ENCODE results near the gene GINS2. TPM values are rescaled to one million over a fixed set of nuclear protein-coding genes. Genes with fewer than 3 reads are reported as not detected.

The GINS2 gene
- total and polyA plus RNA-seq, 8 donors = 0.37 to 1.9 (median 0.79) TPM

Other genes with a start within 250 kb of the GINS2 start
- gene GSE1, start 75.6 kb downstream of the GINS2 start, total RNA-seq = 10 to 100 TPM; 32.0 to 50.3 (median 41.9) TPM
- gene GSE1, start 75.6 kb downstream of the GINS2 start, polyA plus RNA-seq = 10 to 100 TPM; 32.9 to 61.5 TPM
- under 1 TPM; 0.37 to 0.87 (median 0.61) TPM for gene C16orf74, start 62.1 kb upstream of the GINS2 start, total RNA-seq
- 1 to 10 TPM in 1 of 2 donors, under 1 TPM in 1; 0.84 to 1.3 TPM for gene C16orf74, start 62.1 kb upstream of the GINS2 start, polyA plus RNA-seq
- gene EMC8, start 110.6 kb upstream of the GINS2 start, total RNA-seq = 10 to 100 TPM in 3 of 6 donors, 1 to 10 TPM in 3; 6.8 to 13.6 (median 9.7) TPM
- gene EMC8, start 110.6 kb upstream of the GINS2 start, polyA plus RNA-seq = 10 to 100 TPM in 1 of 2 donors, 1 to 10 TPM in 1; 9.5 to 14.2 TPM
- 100 to 1,000 TPM; 198 to 270 (median 257) TPM for gene COX4I1, start 110.7 kb upstream of the GINS2 start, total RNA-seq
- gene COX4I1, start 110.7 kb upstream of the GINS2 start, polyA plus RNA-seq = 100 to 1,000 TPM; 428 to 510 TPM
- gene IRF8, start 210.2 kb upstream of the GINS2 start, total RNA-seq = 10 to 100 TPM in 3 of 6 donors, 1 to 10 TPM in 3; 2.3 to 18.2 (median 9.8) TPM
- gene IRF8, start 210.2 kb upstream of the GINS2 start, polyA plus RNA-seq = 1 to 10 TPM in 1 of 2 donors, under 1 TPM in 1; 0.92 to 1.7 TPM

All from pancreas (tissue), 8 donors.